Measurements from ENCODE around the gene FOXP1.

GRCh38 chr3:71554649-71555048 lies 28.9 kb downstream of the FOXP1 start:
- TF ChIP-seq CTCF (IDR thresholded peaks at IDR 0.05): no peak
- TF ChIP-seq POLR2A (IDR thresholded peaks at IDR 0.05): no peak
